H9 (cell line): ENCODE results near the gene PDZD2. TPM values are rescaled to one million over a fixed set of nuclear protein-coding genes. Genes with fewer than 3 reads are reported as not detected.

Experiments
- DNase-seq: peaks from one replicate; pipeline ENCODE4 v3.0.0-alpha.2; 2017
- H2AFZ ChIP-seq: one replicate; pipeline ENCODE4 v1.6.1; 2013; ENCODE audit warnings: mild to moderate bottlenecking, low read length, control low read depth, moderate library complexity
- H2AK5ac ChIP-seq: 2 replicates; pipeline ENCODE4 v1.6.1; 2013; ENCODE audit warnings: low read length, control low read depth, mixed read lengths; ENCODE audit not compliant: insufficient read length
- H2BK120ac ChIP-seq: one replicate; pipeline ENCODE4 v1.6.1; 2013; ENCODE audit warnings: low read depth, mild to moderate bottlenecking, low read length, control low read depth, inconsistent platforms; ENCODE audit not compliant: poor library complexity, severe bottlenecking
- H2BK12ac ChIP-seq: 2 replicates; pipeline ENCODE4 v1.6.1; 2013; ENCODE audit warnings: low read length, control low read depth, mixed read lengths, low read depth; ENCODE audit not compliant: insufficient read length
- H2BK15ac ChIP-seq: 2 replicates; pipeline ENCODE4 v1.6.1; 2013; ENCODE audit warnings: low read depth, low read length, control low read depth
- H2BK20ac ChIP-seq: one replicate; pipeline ENCODE4 v1.6.1; 2013; ENCODE audit warnings: low read depth, mild to moderate bottlenecking, low read length, control low read depth, inconsistent platforms; ENCODE audit not compliant: poor library complexity, severe bottlenecking
- H2BK5ac ChIP-seq: 2 replicates; pipeline ENCODE4 v1.6.1; 2013; ENCODE audit warnings: low read length, control low read depth, mixed read lengths; ENCODE audit not compliant: insufficient read length
- H3K14ac ChIP-seq: 2 replicates; pipeline ENCODE4 v1.6.1; 2013; ENCODE audit warnings: low read length, control low read depth; ENCODE audit not compliant: insufficient read depth
- H3K18ac ChIP-seq: 2 replicates; pipeline ENCODE4 v1.6.1; 2013; ENCODE audit warnings: low read depth, mild to moderate bottlenecking, mixed read lengths, low read length, control low read depth; ENCODE audit not compliant: insufficient read length
- H3K23ac ChIP-seq: 2 replicates; pipeline ENCODE4 v1.6.1; 2013; ENCODE audit warnings: low read length, control low read depth, mixed read lengths, low read depth; ENCODE audit not compliant: insufficient read length
- H3K23me2 ChIP-seq: 2 replicates; pipeline ENCODE4 v1.6.1; 2013; ENCODE audit warnings: low read depth, mild to moderate bottlenecking, mixed read lengths, low read length, control low read depth; ENCODE audit not compliant: insufficient read length, poor library complexity, severe bottlenecking
- H3K27ac ChIP-seq: 2 replicates; pipeline ENCODE4 v1.5.1; 2013; ENCODE audit warnings: low read length, control low read depth, mixed read lengths, low read depth; ENCODE audit not compliant: insufficient read length
- H3K27me3 ChIP-seq: 2 replicates; pipeline ENCODE4 v1.6.1; 2013; ENCODE audit warnings: low read length, control low read depth, inconsistent platforms; ENCODE audit not compliant: insufficient read depth
- H3K4ac ChIP-seq: 2 replicates; pipeline ENCODE4 v1.6.1; 2013; ENCODE audit warnings: low read depth, mild to moderate bottlenecking, control low read depth, inconsistent platforms, low read length, moderate library complexity
- H3K4me1 ChIP-seq: 2 replicates; pipeline ENCODE4 v1.6.1; 2013; ENCODE audit warnings: low read length, control low read depth, inconsistent platforms; ENCODE audit not compliant: insufficient read depth
- H3K4me2 ChIP-seq: 2 replicates; pipeline ENCODE4 v1.6.1; 2013; ENCODE audit warnings: low read length, control low read depth, mixed read lengths; ENCODE audit not compliant: insufficient read length, insufficient read depth
- H3K56ac ChIP-seq: 2 replicates; pipeline ENCODE4 v1.6.1; 2013; ENCODE audit warnings: low read depth, mild to moderate bottlenecking, mixed read lengths, low read length, control low read depth; ENCODE audit not compliant: insufficient read length
- H3K79me1 ChIP-seq: 2 replicates; pipeline ENCODE4 v1.6.1; 2013; ENCODE audit warnings: low read depth, mild to moderate bottlenecking, moderate library complexity, low read length, control low read depth, inconsistent platforms; ENCODE audit not compliant: insufficient read depth, poor library complexity, severe bottlenecking
- H3K79me2 ChIP-seq: 2 replicates; pipeline ENCODE4 v1.6.1; 2013; ENCODE audit warnings: low read length, control low read depth, inconsistent platforms; ENCODE audit not compliant: insufficient read depth
- H3K9ac ChIP-seq: 2 replicates; pipeline ENCODE4 v1.6.1; 2013; ENCODE audit warnings: low read length, control low read depth, mixed read lengths; ENCODE audit not compliant: insufficient read length; ENCODE audit errors: extremely low read depth
- H3K9me3 ChIP-seq: one replicate; pipeline ENCODE4 v1.6.1; 2013; ENCODE audit warnings: low read depth, low read length, inconsistent platforms; ENCODE audit not compliant: control insufficient read depth
- H3T11ph ChIP-seq: one replicate; pipeline ENCODE4 v1.6.1; 2013; ENCODE audit warnings: mild to moderate bottlenecking, low read length, control low read depth, inconsistent platforms
- H4K20me1 ChIP-seq: one replicate; pipeline ENCODE4 v1.6.1; 2013; ENCODE audit not compliant: control insufficient read depth, insufficient read length, insufficient read depth
- H4K5ac ChIP-seq: 2 replicates; pipeline ENCODE4 v1.6.1; 2013; ENCODE audit warnings: low read depth, mild to moderate bottlenecking, mixed read lengths, low read length, control low read depth; ENCODE audit not compliant: insufficient read length
- H4K8ac ChIP-seq: replicated peaks from 2 replicates; pipeline ENCODE4 v1.6.1; 2013; ENCODE audit warnings: low read length, control low read depth, mixed read lengths, low read depth; ENCODE audit not compliant: insufficient read length
- H4K91ac ChIP-seq: 2 replicates; pipeline ENCODE4 v1.6.1; 2013; ENCODE audit warnings: low read depth, mild to moderate bottlenecking, moderate library complexity, mixed read lengths, low read length, control low read depth; ENCODE audit not compliant: insufficient read length
- H3K27ac Mint-ChIP-seq, 3 experiments: 2 replicates in 2 of 3; 3 replicates in 1 of 3; pipeline ENCODE4 v1.8.0; 2020 to 2021; ENCODE audit warnings: mixed read lengths in 3 of 3, mild to moderate bottlenecking in 1 of 3, moderate library complexity in 1 of 3
- H3K27me3 Mint-ChIP-seq: 2 replicates; pipeline ENCODE4 v1.8.0; 2021; ENCODE audit warnings: low read depth, mild to moderate bottlenecking, moderate library complexity, mixed read lengths
- H3K36me3 Mint-ChIP-seq, 3 experiments: 2 replicates in 2 of 3; 3 replicates in 1 of 3; pipeline ENCODE4 v1.8.0; 2020 to 2021; ENCODE audit warnings: low read depth in 3 of 3, mixed read lengths in 3 of 3; ENCODE audit not compliant: insufficient read depth in 1 of 3
- H3K4me1 Mint-ChIP-seq, 2 experiments: 2 replicates each; pipeline ENCODE4 v1.8.0; 2020; ENCODE audit warnings: mixed read lengths in 2 of 2
- H3K4me3 Mint-ChIP-seq, 2 experiments: 2 replicates in 1 of 2; 3 replicates in 1 of 2; pipeline ENCODE4 v1.8.0; 2020 to 2021; ENCODE audit warnings: mild to moderate bottlenecking in 2 of 2, mixed read lengths in 2 of 2, moderate library complexity in 1 of 2
- H3K9me3 Mint-ChIP-seq, 2 experiments: 2 replicates in 1 of 2; 3 replicates in 1 of 2; pipeline ENCODE4 v1.8.0; 2020; ENCODE audit warnings: mild to moderate bottlenecking in 2 of 2, mixed read lengths in 2 of 2, moderate library complexity in 1 of 2
- CTCF ChIP-seq: fragments of 200-600 bp; sonication (generic); conservative IDR thresholded peaks from 3 replicates; pipeline ENCODE4 v1.8.0; 2021; ENCODE audit warnings: antibody characterized with exemption, mild to moderate bottlenecking
- WGBS: extraction: QIAGEN DNeasy Blood & Tissue Kit; methylation state at CpG from one replicate; pipeline ENCODE4 v1.1.7; 2013; ENCODE audit warnings: missing lambda C conversion rate, low lambda C conversion rate, mixed read lengths; ENCODE audit not compliant: insufficient read length; ENCODE audit errors: extremely low coverage; 5-methylcytosine and 5-hydroxymethylcytosine counted together
- total RNA-seq: library from RNA; stranded (reverse); gene quantifications from 2 replicates; pipeline ENCODE4 v1.2.1, GENCODE V29; 2021

The PDZD2 gene
- total RNA-seq, 1 experiment from 2014 or later: 9.9 TPM

GRCh38 chr5:31748458-31749172, 109.7 kb downstream of the PDZD2 start:
- H4K20me1 ChIP-seq: no peaks in the 10 kb centered on the region
- DNase-seq: no peak
- no peaks in the 10 kb centered on the region for H3K23me2 ChIP-seq
- no peak overlapping the region for H3K27ac ChIP-seq
- H3K27me3 ChIP-seq: peaks cover 2% of the 10 kb centered on the region
- H4K8ac ChIP-seq: no peak overlapping the region
- Mint-ChIP-seq H3K9me3 (peaks cover 0 to 6% of the 10 kb centered on the region in 2 experiments; a peak in 1 of 5 replicates), H3K4me3 (no peak overlapping the region), H3K4me1 (peaks cover 6 to 21% of the 10 kb centered on the region in 2 experiments), H3K27me3 (peaks cover 46% of the 10 kb centered on the region), H3K36me3 (0 out of 7 replicates have a peak, but pooled peaks cover 0 to 3% (median 0%) of the 10 kb centered on the region in 3 experiments), H3K27ac (no peak overlapping the region)
- WGBS: no CpG with 5 or more reads among the region's 3 CpGs
- no peak for TF ChIP-seq CTCF
- H3K18ac ChIP-seq: no peak overlapping the region
- H2BK5ac ChIP-seq: no peak overlapping the region
- no peaks in the 10 kb centered on the region for H3K9me3 ChIP-seq
- H3K14ac ChIP-seq: no peak overlapping the region
- H2AK5ac ChIP-seq: no peak overlapping the region
- H2BK120ac ChIP-seq: no peak overlapping the region
- no peak overlapping the region for H3K23ac ChIP-seq
- H2BK20ac ChIP-seq: no peak overlapping the region
- H3K79me1 ChIP-seq: no peaks in the 10 kb centered on the region
- no peak overlapping the region for H3K4me2 ChIP-seq
- no peak overlapping the region for H3K4ac ChIP-seq
- no peak overlapping the region for H4K91ac ChIP-seq
- no peak overlapping the region for H4K5ac ChIP-seq
- H2BK15ac ChIP-seq: no peak overlapping the region
- H3K9ac ChIP-seq: no peak overlapping the region
- no peak overlapping the region for H2AFZ ChIP-seq
- H3T11ph ChIP-seq: no peak overlapping the region
- no peaks in the 10 kb centered on the region for H3K79me2 ChIP-seq
- no peak overlapping the region for H3K56ac ChIP-seq
- no peak overlapping the region for H2BK12ac ChIP-seq
- no peaks in the 10 kb centered on the region for H3K4me1 ChIP-seq
